Measurements from ENCODE around the gene REG3G. TPM values are rescaled to one million over a fixed set of nuclear protein-coding genes. Genes with fewer than 3 reads are reported as not detected.

REG3G gene
- not detected in 2 replicates for total RNA-seq (2014; rRNA removed; shearing (Covaris generic))
- total RNA-seq (2022): not detected in 2 replicates
- not detected for Bru-seq, nascent RNA
- not detected for BruChase-seq, experiment 1, labeled RNA remaining after a 6-hour chase
- not detected for BruChase-seq, experiment 2, labeled RNA remaining after a 2-hour chase
- long read RNA-seq: 0 reads

DNA sequence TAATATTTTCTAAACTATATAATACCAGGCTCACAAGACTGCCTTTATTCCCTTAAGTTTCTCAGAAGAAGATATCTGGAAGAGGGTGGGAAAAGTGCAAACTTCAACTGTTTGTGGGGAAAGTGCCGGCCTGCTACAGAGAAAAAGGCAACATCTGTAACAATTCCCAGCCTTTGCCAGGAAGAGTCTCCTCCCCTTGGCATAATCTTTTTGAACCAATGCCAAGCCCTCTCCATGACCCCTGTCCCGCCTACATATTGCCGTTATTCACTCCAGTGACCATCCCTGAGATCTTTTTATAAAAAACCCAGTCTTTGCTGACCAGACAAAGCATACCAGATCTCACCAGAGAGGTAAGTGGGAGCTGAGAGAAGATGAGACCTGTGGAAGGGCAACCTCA, at the start of gene REG3G:
REG3G (plus strand) TSS at position 282 of the 400 bp plus-strand sequence. CDS start 392 bp downstream, outside the sequence.
- H3K9me3 ChIP-seq (ENCODE audit: low read length): no peaks in the 10 kb centered on the region
- TF ChIP-seq EZH2phosphoT487 (IDR thresholded peaks at IDR 0.05; ENCODE audit: borderline replicate concordance, low read depth, low read length): no peak
- TF ChIP-seq, protein P1, sequence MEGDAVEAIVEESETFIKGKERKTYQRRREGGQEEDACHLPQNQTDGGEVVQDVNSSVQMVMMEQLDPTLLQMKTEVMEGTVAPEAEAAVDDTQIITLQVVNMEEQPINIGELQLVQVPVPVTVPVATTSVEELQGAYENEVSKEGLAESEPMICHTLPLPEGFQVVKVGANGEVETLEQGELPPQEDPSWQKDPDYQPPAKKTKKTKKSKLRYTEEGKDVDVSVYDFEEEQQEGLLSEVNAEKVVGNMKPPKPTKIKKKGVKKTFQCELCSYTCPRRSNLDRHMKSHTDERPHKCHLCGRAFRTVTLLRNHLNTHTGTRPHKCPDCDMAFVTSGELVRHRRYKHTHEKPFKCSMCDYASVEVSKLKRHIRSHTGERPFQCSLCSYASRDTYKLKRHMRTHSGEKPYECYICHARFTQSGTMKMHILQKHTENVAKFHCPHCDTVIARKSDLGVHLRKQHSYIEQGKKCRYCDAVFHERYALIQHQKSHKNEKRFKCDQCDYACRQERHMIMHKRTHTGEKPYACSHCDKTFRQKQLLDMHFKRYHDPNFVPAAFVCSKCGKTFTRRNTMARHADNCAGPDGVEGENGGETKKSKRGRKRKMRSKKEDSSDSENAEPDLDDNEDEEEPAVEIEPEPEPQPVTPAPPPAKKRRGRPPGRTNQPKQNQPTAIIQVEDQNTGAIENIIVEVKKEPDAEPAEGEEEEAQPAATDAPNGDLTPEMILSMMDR (conservative IDR thresholded peaks at IDR 0.05; ENCODE audit: low read length): no peak
- no peak within 1 kb of the TSS for H3K4me2 ChIP-seq (ENCODE audit: low read length)
- DNase-seq (ENCODE audit: low spot score): no peak
- H3K27ac ChIP-seq (ENCODE audit: low read depth, low read length, poor library complexity, severe bottlenecking): no peak within 1 kb of the TSS
- no peaks in the 10 kb centered on the region for H3K4me1 ChIP-seq (ENCODE audit: insufficient read depth, low read length, poor library complexity, severe bottlenecking)
- H2AFZ ChIP-seq (ENCODE audit: low read length): no peak within 1 kb of the TSS
- no peak within 1 kb of the TSS for H3K4me3 ChIP-seq (ENCODE audit: low read depth, low read length, poor library complexity, severe bottlenecking)
- BruUV-seq (replicated peaks): no TSS peak
- CTCF ChIA-PET (ENCODE audit: unreplicated experiment): no interaction called here
- intact Hi-C loops (cut with micrococcal nuclease; ENCODE audit: unreplicated experiment): no loop called here
- POLR2A ChIA-PET: interaction anchor here (1.4 kb wide), 1 partner anchor 18 kb away, joined by 4 read pairs; no protein-coding TSS in a partner anchor
- no peaks in the 10 kb centered on the region for H3K36me3 ChIP-seq (ENCODE audit: insufficient read depth, low read length)
- no peaks in the 10 kb centered on the region for H3K79me2 ChIP-seq (ENCODE audit: insufficient read depth, low read depth, low read length)
- H4K20me1 ChIP-seq (ENCODE audit: insufficient read depth, low read length): no peaks in the 10 kb centered on the region
- no peaks in the 10 kb centered on the region for H3K9me2 ChIP-seq (ENCODE audit: insufficient read depth, low read length)

DNA sequence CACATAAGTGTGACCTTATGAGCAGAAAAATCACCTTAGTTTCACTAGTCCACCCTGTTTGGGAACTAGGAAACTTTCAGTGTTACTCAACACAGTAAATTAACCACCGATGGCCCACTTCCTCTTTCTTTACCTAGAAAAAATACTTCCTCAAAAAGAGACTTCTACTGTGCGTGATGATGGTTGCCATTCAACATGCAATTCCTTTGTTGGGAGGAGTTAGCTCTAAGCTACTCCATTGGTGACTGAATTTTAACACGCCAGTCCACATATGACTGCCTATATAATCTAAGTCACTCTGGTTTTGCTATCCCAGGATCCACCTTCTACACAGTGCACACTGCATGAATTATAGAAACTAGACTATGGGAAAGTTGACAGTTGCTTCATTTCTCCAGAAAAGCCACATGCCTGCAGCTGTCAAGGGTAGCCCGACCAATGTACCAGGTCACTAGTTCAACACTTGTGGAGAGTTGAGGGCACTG, 47.8 kb upstream of the REG3G start:
- no TSS peak for BruUV-seq (replicated peaks)
- Histone ChIP-seq H3K36me3 (ENCODE audit: insufficient read depth, low read length) (no peaks in the 10 kb centered on the region), H3K4me1 (ENCODE audit: insufficient read depth, low read length, poor library complexity, severe bottlenecking) (peaks cover 41% of the 10 kb centered on the region), H3K9me3 (ENCODE audit: low read length) (no peaks in the 10 kb centered on the region), H3K4me3 (ENCODE audit: low read depth, low read length, poor library complexity, severe bottlenecking) (peak overlapping the region; percentile 24), H3K9me2 (ENCODE audit: insufficient read depth, low read length) (no peaks in the 10 kb centered on the region), H3K27ac (ENCODE audit: low read depth, low read length, poor library complexity, severe bottlenecking) (peak overlapping the region; percentile 30), H3K79me2 (ENCODE audit: insufficient read depth, low read depth, low read length) (no peaks in the 10 kb centered on the region), H4K20me1 (ENCODE audit: insufficient read depth, low read length) (no peaks in the 10 kb centered on the region), H3K4me2 (ENCODE audit: low read length) (peak overlapping the region; percentile 63), H2AFZ (ENCODE audit: low read length) (peak overlapping the region; percentile 78; the same call in 1 of the 2 replicates)
- TF ChIP-seq, protein P1 (conservative IDR thresholded peaks at IDR 0.05; ENCODE audit: low read length): no peak
- intact Hi-C loops (cut with micrococcal nuclease; ENCODE audit: unreplicated experiment): loop anchor here (1.0 to 5.0 kb wide), 2 partner anchors 90 to 110 kb away; no protein-coding TSS in a partner anchor
- POLR2A ChIA-PET: interaction anchor here (0.7 to 1.0 kb wide), 3 partner anchors 34 to 271 kb away, joined by 3 to 5 read pairs (median 4); no protein-coding TSS in a partner anchor
- DNase-seq (ENCODE audit: low spot score): peak; percentile 86
- CTCF ChIA-PET (ENCODE audit: unreplicated experiment): no interaction called here

DNA sequence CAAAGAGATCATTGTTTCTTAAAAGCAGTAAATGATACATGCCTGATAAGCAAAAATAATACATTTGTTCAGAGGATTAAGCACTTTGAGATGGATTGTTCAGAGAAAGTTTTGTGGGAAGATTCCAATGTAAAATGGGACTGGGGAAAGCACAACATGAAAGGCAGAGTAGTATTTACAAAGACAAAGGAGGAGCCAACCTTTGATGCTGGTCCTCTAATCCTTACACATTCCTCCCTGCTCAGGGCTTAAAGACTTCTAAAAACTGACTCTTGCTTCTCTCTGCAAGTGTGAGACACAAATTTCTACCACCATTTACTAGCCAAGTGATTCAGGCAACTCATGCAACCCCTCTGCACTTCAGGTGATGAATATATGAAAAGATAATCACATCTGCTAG, 47.2 kb upstream of the REG3G start:
- Histone ChIP-seq H2AFZ (ENCODE audit: low read length) (no peak overlapping the region; the same call in 1 of the 2 replicates), H3K79me2 (ENCODE audit: insufficient read depth, low read depth, low read length) (no peaks in the 10 kb centered on the region), H3K27ac (ENCODE audit: low read depth, low read length, poor library complexity, severe bottlenecking) (no peak overlapping the region), H3K4me1 (ENCODE audit: insufficient read depth, low read length, poor library complexity, severe bottlenecking) (peaks cover 45% of the 10 kb centered on the region), H4K20me1 (ENCODE audit: insufficient read depth, low read length) (no peaks in the 10 kb centered on the region), H3K4me3 (ENCODE audit: low read depth, low read length, poor library complexity, severe bottlenecking) (no peak overlapping the region), H3K4me2 (ENCODE audit: low read length) (peak overlapping the region; percentile 63), H3K9me3 (ENCODE audit: low read length) (no peaks in the 10 kb centered on the region), H3K9me2 (ENCODE audit: insufficient read depth, low read length) (no peaks in the 10 kb centered on the region), H3K36me3 (ENCODE audit: insufficient read depth, low read length) (no peaks in the 10 kb centered on the region)
- BruUV-seq (replicated peaks): no TSS peak
- intact Hi-C loops (cut with micrococcal nuclease; ENCODE audit: unreplicated experiment): loop anchor here (1.0 to 5.0 kb wide), 2 partner anchors 91 to 111 kb away; no protein-coding TSS in a partner anchor
- no peak for DNase-seq (ENCODE audit: low spot score)
- no peak for TF ChIP-seq EZH2phosphoT487 (IDR thresholded peaks at IDR 0.05; ENCODE audit: borderline replicate concordance, low read depth, low read length)
- TF ChIP-seq, protein P1 (conservative IDR thresholded peaks at IDR 0.05; ENCODE audit: low read length): no peak
- POLR2A ChIA-PET: interaction anchor here (1.0 kb wide), 2 partner anchors 33 to 92 kb away, joined by 4 to 5 read pairs; no protein-coding TSS in a partner anchor
- CTCF ChIA-PET (ENCODE audit: unreplicated experiment): no interaction called here
